Activated T-cell treated with anti-CD3 and anti-CD28 coated beads, Interleukin-2, amount 50 U/mL, for 48 hours (primary cell): ENCODE results near the gene KRTAP3-2.
"Not testable (repeated sequence)": the region's sequence is repeated elsewhere in the genome, so short reads cannot be mapped to it uniquely, and the experiment has no call there.

Experiments
- DNase-seq, 2 experiments: peaks; one replicate each; pipeline ENCODE4 v3.0.0-alpha.2; 2020

KRTAP3-2 gene

GRCh38 chr17:40999563-40999962 is at the start of gene KRTAP3-2:
TSS of gene KRTAP3-2 (minus strand) at chr17:40999906. CDS start at chr17:40999853, 53 bp downstream.
- DNase-seq, result not testable (repeated sequence)

DNA sequence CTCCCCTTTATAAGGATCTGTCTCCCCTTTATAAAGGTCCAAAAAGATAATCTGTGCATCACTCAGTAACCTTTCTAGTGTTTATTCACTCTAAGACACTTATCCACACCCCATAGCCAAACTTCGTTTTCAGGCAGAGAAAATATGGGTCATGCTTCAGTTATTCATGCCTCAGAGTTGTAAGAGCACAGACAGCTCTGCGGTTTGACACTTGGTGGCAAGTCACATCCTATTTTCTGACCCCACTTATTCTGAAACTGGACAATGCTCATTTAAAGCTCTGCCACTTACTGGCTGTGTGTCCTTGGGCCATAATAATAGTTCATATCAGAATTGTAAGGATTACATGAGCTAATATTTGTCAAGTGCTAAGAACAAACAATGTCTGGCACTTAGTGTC is 49.4 kb upstream of the KRTAP3-2 start:
- no peak for DNase-seq

DNA sequence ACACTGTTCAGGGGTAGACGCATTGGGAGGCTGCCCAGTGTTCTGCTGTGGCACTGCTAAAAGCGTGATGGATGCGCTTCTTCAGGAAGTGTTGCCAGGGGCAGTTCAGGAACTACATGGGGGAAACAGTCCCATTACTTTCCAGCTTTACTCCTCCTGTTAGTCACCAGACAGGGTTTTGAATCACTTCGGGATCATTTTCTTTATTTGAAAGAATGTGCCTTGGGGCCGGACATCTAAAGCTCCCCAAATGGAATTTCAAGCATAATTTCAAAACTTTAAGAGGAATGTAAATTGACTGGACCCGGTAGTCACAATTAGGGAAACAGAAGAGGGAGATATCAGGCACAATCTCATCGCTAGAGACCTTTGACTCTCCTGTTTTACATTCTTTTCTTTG is 48.7 kb upstream of the KRTAP3-2 start:
- DNase-seq, result no peak

DNA sequence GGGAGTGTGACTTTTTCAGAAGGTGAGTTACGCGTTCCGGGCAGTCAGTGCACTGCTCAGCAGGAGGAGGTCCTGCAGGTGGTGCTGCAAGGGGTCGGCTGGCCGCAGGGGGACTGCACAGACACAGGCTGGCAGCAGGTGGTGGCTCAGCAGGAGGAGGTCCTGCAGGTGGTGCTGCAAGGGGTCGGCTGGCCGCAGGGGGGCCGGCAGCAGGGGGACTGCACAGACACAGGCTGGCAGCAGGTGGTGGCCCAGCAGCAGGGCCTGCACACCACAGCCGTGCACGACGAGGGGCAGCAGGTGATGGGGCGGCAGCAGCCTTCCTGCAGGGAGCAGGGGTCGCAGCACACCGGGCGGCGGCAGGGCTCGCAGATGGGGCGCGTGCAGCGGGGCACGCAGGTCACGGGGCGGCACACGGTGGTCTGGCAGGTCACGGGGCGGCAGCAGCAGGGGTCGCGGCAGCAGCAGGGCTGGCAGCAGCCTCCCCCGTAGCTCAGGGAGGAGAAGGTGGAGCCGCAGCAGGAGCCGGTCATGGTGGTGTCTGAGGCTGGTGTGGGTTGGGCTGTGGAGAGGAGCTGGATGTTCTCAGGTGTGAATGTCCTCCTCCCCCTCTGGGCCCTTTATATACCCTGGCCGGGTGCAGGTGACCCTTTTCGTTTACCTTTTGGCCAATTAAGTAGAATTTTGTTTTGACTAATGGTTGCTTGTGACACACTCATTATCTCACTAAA is 47.2 kb upstream of the KRTAP3-2 start, which contains the start of gene KRTAP2-1:
TSS of gene KRTAP2-1 (minus strand) at position 582 of the 731 bp plus-strand sequence. CDS start at position 533, 49 bp downstream.
- not testable (repeated sequence) for DNase-seq

DNA sequence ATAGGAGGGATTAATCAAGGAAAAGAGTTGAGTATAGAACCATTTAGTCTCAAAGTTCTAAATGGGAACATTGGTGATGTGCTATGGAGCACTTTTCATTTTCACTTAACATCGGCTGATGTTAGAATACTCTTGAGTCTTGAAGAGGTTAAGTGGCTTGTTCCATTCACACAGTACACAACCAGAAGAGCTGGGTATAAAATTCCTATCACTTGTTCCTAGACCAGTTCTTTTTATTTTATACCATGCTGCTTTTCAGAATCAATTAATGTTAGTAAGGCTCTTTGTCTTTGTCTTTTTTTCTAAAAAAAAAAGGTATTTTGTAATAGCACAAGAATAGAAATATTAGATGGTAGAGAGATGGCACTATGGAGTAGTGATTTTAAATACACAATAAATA is 43.2 kb upstream of the KRTAP3-2 start:
- no peak for DNase-seq

DNA sequence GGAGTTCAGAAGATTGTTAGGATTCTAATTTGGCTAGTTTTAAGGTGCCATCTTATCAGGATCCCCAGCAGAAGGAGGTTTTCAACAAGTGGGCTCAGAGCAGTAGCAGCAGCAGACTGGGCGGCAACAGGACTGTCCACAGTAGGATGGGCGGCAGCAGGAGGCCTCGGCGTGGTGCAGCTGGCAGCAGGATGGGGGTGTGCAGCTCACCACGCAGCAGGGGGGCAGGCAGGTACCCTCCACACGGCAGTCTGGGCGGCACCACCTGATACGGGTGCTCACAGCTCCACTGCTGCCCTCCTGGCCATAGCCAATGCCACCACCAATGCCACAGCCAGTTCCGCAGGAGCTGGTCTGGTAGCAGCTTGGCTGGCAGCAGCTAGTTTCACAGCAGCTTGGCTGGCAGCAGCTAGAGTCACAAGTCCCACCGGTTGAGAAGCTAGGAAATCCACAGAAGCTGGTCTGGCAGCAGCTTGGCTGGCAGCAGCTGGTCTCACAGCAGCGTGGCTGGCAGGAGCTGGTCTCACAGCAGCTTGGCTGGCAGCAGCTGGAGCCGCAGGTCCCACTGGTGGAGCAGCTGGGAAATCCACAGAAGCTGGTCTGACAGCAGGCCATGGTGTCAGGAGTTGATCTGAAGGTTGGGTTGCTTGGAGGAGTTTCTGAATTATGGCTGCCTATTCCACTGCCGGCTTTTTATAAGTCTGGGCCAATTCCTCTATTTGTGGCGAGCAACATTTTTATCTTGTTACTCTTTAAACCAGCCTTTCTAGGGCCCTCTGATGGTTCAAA is 41.3 kb upstream of the KRTAP3-2 start, which contains the start of gene KRTAP1-1:
TSS of gene KRTAP1-1 (minus strand) at position 668 of the 789 bp plus-strand sequence. CDS start at position 615, 53 bp downstream.
- not testable (repeated sequence) for DNase-seq

- no peak for DNase-seq
Measured at GRCh38 chr17:41037853-41038350, 38.2 kb upstream of the KRTAP3-2 start.

DNA sequence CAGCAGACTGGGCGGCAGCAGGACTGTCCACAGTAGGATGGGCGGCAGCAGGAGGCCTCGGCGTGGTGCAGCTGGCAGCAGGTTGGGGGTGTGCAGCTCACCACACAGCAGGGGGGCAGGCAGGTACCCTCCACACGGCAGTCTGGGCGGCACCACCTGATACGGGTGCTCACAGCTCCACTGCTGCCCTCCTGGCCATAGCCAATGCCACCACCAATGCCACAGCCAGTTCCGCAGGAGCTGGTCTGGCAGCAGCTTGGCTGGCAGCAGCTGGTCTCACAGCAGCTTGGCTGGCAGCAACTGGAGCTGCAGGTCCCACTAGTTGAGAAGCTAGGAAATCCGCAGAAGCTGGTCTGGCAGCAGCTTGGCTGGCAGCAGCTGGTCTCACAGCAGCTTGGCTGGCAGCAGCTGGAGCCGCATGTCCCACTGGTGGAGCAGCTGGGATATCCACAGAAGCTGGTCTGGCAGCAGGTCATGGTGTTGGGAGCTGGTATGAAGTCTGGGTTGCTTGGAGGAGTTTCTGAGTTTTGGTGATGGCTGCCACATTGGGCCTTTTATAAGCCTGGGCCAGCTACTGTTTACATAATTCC is 34.7 kb upstream of the KRTAP3-2 start, which contains the start of gene KRTAP1-3:
TSS of gene KRTAP1-3 (minus strand) at position 529 of the 590 bp plus-strand sequence. CDS start at position 476, 53 bp downstream.
- not testable (repeated sequence) for DNase-seq

- DNase-seq, result no peak
Measured at GRCh38 chr17:41029633-41030245, 30.0 kb upstream of the KRTAP3-2 start, which contains the start of gene KRTAP1-4. TSS of gene KRTAP1-4 (minus strand) at chr17:41030195. CDS start at chr17:41030078, 117 bp downstream.

DNA sequence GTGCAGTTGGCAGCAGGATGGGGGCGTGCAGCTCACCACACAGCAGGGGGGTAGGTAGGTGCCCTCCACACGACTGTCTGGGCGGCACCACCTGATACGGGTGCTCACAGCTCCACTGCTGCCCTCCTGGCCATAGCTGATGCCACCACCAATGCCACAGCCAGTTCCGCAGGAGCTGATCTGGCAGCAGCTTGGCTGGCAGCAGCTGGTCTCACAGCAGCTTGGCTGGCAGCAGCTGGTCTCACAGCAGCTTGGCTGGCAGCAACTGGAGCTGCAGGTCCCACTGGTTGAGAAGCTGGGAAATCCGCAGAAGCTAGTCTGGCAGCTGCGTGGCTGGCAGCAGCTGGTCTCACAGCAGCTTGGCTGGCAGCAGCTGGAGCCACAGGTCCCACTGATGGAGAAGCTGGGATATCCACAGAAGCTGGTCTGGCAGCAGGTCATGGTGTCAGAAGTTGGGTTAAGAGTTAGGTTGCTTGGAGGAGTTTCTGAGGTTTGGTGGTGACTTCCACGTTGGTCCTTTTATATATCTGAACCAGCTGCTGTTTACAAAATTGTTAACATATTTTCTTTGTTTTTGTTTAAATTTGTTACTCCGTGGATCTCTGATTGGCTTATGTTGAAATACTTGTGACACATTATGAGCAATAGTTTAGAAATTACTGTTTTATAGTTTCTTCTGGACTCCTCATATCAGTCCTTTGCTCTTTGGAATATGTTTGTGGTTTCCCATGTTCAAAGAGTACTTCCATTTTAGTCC is 27.2 kb upstream of the KRTAP3-2 start, which contains the start of gene KRTAP1-5:
TSS of gene KRTAP1-5 (minus strand) at position 494 of the 757 bp plus-strand sequence. CDS start at position 441, 53 bp downstream.
- no peak for DNase-seq

- no peak for DNase-seq
Measured at GRCh38 chr17:41024697-41025096, 25.0 kb upstream of the KRTAP3-2 start.

- DNase-seq, result no peak
Measured at GRCh38 chr17:41020336-41020735, 20.6 kb upstream of the KRTAP3-2 start.

DNA sequence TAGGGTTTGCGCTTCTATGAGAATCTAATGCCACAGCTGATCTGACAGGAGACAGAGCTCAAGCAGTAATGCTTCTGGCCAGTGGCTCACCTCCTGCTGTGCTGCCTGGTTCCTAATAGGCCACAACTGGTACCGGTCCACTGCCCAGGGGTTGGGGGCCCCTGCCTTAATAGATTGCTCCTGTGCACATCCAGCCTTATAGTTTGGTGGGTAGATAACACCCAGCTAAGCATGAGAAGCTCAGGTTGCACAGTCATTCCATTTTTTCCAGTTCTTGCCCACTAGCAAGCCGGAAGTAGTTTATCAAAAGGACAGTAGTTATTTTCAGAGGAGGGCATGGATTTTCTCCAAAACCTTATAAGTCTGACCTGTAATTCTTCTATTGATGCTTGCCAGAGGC is 19.7 kb upstream of the KRTAP3-2 start:
- no peak for DNase-seq

DNA sequence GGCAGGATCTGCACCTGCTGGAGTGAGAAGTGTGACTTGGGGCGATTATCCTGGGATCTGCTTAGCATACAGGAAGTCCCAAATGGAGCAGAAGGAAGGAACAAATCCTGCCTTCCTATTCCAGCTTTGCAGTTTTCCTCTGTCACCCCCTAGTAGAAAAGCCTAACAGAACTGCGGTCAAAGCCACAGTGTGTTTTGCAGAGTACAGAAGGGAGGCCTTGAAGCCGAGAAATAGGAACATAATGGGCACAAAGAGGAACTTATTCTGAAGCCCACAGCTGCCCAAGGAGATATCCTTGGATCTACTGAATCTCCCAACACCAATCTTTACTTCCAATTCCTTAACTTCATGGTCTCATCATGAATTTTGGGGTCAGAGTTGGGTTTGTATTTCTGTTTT is 18.8 kb upstream of the KRTAP3-2 start:
- no peak for DNase-seq

DNA sequence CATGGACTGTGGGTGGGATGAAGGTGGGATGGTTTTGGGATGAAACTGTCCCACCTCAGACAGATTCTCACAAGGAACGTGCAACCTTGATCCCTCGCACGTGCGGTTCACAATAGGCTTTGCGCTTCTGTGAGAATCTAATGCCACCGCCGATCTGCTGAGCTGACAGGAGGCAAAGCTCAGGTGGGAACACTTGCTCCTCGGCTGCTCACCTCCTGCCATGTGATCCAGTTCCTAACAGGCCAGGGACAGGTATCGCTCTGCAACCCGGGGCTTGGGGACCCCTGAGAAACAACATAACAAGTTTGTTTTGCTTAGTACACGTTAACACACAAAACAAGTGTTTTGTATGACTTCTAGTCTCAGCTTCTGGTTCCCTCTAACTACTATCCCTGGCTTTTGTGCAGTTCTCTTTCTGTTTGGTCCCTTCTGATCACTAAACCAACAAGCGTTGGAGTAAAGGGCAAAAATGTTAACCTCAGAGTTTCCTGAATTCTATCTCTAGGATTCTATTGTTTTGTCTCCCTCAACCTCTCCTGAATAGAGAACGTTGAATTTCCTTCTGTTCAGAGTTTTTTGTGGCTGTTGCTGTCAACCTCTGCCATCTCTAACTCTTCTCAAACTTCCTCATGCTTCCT is 17.0 kb upstream of the KRTAP3-2 start:
- DNase-seq, result no peak

DNA sequence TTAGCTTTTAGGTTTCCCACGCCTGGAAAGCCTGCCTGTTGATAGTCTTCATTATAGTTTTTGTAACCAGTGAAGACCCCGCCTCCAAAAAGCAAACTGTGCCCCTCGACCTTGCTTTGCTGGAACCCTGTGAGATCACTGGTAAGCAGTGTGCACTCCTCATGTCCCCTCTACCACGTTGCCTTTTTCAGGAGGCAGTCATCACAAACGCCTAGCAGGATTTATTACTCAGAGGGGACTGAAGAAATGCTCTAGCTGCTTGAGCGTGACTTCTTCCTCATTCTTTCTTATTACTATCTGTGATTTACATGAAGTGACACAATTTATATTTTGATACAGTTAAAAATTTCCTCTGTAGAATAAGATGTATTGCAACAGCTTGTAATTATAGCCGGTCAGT is 15.7 kb upstream of the KRTAP3-2 start:
- no peak for DNase-seq

DNA sequence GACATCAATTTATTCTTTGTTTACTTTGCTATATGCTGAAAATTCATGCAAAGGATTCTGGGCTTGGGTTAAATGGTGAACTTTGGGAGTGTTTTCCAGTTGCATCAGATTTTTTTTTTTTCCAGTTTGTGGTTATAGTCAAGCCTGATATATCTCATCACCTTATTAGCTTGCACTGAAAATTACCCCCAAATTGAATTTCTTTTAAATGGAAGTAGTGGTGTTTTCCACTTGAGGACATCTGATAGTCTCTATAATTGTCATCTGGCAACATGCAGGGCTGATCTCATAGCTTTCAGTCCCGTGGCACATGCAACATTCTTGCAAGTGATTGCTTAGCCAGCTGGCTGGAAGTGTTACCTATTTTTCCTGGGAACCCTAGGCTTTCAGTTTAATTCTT is 13.9 kb upstream of the KRTAP3-2 start:
- DNase-seq, result no peak

DNA sequence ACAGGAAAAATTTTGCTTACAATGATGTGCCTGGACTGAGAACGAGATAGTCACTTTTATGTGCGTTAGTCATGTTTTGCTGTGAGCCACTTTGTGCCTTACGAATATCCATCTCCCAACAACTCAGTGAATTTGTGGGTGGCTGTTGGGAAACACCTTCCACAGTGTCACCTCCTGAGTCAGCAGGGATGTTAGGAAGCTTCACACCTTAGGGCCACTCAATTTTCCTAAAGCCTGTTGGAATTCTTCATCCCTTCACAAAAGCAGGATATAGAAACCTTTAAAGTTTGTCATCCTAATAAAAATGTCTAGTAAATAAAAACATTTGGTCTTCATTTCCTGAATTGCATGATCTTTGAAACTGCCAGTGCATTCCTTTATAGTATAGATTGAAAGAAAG is 13.5 kb upstream of the KRTAP3-2 start:
- no peak for DNase-seq

- DNase-seq, result no peak
Measured at GRCh38 chr17:41012326-41013120, 12.8 kb upstream of the KRTAP3-2 start.

DNA sequence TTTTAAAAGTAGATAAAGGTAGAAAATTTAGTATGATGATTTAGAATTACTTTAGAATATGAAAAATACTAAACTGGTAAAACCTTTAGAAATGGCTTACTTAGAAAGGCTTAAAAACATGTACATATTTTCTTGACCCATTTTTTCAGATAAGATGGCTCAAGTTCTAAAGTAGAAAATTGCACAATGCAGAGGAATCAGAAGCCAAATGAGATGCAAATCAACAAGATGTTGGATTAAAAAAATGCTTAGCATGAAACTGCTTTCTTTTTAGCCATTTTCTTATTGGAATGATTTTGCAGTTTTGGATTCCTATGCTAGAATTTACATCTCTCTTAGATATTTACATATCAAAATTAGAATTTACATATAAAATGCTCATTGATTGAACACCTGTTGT is 10.7 kb upstream of the KRTAP3-2 start:
- no peak for DNase-seq
